HFFc6 (cell line): ENCODE results near the gene IRF2BP1. TPM values are rescaled to one million over a fixed set of nuclear protein-coding genes. Genes with fewer than 3 reads are reported as not detected.

Experiments
- DNase-seq: peaks from one replicate; pipeline ENCODE4 v3.0.0-alpha.2; 2018
- H3K27ac Mint-ChIP-seq: 2 replicates; pipeline ENCODE4 v1.8.0; 2020; ENCODE audit warnings: mild to moderate bottlenecking, mixed read lengths
- H3K27me3 Mint-ChIP-seq: 2 replicates; pipeline ENCODE4 v1.8.0; 2021; ENCODE audit warnings: mild to moderate bottlenecking, moderate library complexity, mixed read lengths; ENCODE audit not compliant: insufficient read depth
- H3K36me3 Mint-ChIP-seq: 2 replicates; pipeline ENCODE4 v1.8.0; 2021; ENCODE audit warnings: low read depth, mixed read lengths
- H3K4me1 Mint-ChIP-seq: 2 replicates; pipeline ENCODE4 v1.8.0; 2020; ENCODE audit warnings: low read depth, mixed read lengths
- H3K4me3 Mint-ChIP-seq: 2 replicates; pipeline ENCODE4 v1.8.0; 2020; ENCODE audit warnings: mild to moderate bottlenecking, moderate library complexity, mixed read lengths
- H3K9me3 Mint-ChIP-seq: 2 replicates; pipeline ENCODE4 v1.8.0; 2020; ENCODE audit warnings: mild to moderate bottlenecking, mixed read lengths
- total RNA-seq, 6 experiments: library from RNA; stranded (reverse); fragmentation: NEBNext Ultra II Directional; extraction: Animal tissue kit (Norgen Biotek cat#: 25700); gene quantifications; 2 replicates in 1 of 6; 3 replicates in 5 of 6; pipeline ENCODE4 v1.2.3, GENCODE V29; 2021
- TF ChIP-seq, protein P1 (sequence below): fragments of 200-600 bp; sonication (generic); IDR thresholded peaks from 2 replicates; pipeline ENCODE4 v1.5.0; 2021; ENCODE audit warnings: antibody characterized with exemption, mild to moderate bottlenecking

Gene IRF2BP1
- total RNA-seq, 6 experiments from 2014 or later: 19.3 to 25.0 (median 21.8) TPM

DNA sequence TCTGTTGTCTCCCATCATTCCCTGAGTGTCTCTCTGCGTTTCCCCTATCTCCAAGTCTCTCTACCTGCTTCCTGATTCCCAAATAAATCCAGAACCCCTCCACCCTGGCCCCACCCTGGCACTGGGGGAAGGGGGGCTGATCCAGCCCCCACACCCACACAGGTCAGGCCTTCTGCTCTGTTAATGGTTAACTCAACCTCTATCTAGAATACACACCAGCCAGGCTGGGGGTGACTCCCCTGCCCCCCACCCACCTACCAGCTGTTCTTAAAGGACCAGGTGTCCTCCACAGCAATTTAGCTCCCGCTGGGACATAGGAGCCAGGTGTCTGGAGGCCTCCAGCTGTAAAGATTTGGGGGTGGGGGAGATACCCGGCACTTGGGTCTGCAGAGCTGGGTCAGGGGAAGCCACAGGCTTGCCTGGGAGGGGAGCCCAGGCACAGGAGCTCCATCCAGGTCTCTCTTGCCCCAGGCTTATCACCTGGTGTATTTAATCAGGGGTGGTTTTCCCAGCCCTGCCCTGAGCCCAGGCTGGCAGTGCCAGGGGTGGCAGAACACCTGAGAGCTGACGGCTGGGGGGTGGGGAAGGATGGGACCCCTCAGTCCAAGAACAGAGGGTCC, 3.9 kb downstream of the IRF2BP1 start:
- no peak for DNase-seq
- peaks cover 8% of the 10 kb centered on the region for H3K4me1 Mint-ChIP-seq
- H3K9me3 Mint-ChIP-seq: no peaks in the 10 kb centered on the region
- peaks cover 9% of the 10 kb centered on the region for H3K27me3 Mint-ChIP-seq
- H3K36me3 Mint-ChIP-seq: 0 out of 2 replicates have a peak, but pooled peaks cover 5% of the 10 kb centered on the region
- TF ChIP-seq, protein P1, sequence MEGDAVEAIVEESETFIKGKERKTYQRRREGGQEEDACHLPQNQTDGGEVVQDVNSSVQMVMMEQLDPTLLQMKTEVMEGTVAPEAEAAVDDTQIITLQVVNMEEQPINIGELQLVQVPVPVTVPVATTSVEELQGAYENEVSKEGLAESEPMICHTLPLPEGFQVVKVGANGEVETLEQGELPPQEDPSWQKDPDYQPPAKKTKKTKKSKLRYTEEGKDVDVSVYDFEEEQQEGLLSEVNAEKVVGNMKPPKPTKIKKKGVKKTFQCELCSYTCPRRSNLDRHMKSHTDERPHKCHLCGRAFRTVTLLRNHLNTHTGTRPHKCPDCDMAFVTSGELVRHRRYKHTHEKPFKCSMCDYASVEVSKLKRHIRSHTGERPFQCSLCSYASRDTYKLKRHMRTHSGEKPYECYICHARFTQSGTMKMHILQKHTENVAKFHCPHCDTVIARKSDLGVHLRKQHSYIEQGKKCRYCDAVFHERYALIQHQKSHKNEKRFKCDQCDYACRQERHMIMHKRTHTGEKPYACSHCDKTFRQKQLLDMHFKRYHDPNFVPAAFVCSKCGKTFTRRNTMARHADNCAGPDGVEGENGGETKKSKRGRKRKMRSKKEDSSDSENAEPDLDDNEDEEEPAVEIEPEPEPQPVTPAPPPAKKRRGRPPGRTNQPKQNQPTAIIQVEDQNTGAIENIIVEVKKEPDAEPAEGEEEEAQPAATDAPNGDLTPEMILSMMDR: no peak
- H3K4me3 Mint-ChIP-seq: no peak overlapping the region
- H3K27ac Mint-ChIP-seq: no peak overlapping the region

DNA sequence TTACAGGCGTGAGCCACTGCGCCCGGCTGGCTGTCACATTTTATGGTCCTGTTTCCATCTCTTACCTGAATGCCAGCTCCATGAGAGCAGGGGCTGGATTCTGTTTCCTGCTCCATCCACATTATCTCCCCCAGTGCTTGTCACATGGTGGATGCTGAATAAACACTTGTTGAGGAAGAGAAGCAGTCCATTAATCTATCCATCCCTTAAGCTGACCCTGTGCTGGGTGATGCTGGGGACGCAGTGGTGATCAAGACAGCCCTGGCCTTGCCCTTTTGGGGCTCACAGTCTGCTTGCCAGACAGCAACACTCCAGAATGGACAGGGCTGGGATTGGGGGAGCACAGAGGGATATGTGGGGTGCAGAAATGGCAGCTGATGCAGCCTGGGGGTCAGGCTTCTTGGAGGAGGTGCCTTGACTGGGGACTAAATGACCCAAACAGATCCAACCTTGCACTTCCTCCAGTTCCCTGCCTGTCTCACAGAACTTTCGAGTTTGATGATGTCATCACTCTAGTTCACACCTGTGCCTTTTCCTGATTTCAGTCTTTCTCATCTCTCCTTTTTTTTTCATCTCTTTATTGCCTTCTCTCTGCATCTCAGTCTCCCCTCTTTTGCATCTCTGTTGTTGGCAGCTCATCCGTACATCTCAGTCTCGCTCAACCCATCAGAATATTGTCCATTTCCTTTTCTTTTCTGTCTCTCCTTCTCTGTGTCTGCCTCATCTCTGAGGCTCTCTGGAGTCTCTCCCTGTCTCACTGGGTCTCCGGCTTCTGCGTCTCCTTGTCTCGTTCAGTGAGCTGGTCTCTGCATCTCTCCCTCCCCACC, 4.6 kb downstream of the IRF2BP1 start:
- H3K27ac Mint-ChIP-seq: no peak overlapping the region
- TF ChIP-seq, protein P1: no peak
- no peaks in the 10 kb centered on the region for H3K9me3 Mint-ChIP-seq
- H3K36me3 Mint-ChIP-seq: 0 out of 2 replicates have a peak, but pooled peaks cover 5% of the 10 kb centered on the region
- no peak overlapping the region for H3K4me3 Mint-ChIP-seq
- peaks cover 7% of the 10 kb centered on the region for H3K4me1 Mint-ChIP-seq
- no peak for DNase-seq
- H3K27me3 Mint-ChIP-seq: peaks cover 10% of the 10 kb centered on the region

DNA sequence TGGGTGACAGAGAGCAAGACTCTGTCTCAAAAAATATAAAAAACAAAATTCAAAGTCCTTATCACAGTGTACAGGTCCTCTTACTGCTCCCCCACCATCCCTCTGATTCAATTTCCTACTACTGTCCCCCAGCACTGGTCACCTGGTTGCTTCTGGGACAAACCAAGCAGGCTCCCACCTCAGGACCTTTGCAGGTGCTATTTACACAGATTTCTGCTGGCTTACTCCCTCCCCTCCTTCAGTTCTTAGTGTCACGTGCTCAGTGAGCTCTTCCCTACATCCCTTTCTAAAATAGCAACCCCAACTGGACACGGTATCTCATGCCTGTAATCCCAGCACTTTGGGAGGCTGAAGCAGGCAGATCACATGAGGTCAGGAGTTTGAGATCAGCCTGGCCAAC, 6.0 kb downstream of the IRF2BP1 start:
- Mint-ChIP-seq H3K27me3 (peaks cover 16% of the 10 kb centered on the region), H3K36me3 (0 out of 2 replicates have a peak, but pooled peaks cover 5% of the 10 kb centered on the region)
- no peak for DNase-seq

DNA sequence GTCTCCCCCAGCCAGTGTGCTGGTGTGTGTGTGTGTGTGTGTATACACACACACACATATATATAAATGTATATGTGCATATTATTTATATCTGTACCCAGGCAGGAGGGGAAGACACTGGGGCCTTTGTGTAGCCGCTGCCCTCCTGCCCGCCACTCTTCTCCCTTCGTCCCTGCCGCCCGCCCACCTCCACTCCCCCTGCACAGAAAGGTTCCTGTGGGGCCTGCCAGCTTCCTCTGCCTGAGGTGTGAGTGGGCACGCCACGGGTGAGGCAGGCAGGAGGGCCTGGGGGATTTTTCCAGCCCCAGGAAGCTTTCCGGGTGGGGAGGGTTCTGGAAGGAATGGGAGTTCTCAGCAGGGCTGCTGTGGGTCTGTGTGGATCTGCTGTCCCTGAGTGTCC, 6.9 kb downstream of the IRF2BP1 start:
- no peaks in the 10 kb centered on the region for H3K9me3 Mint-ChIP-seq
- H3K4me1 Mint-ChIP-seq: peaks cover 7% of the 10 kb centered on the region
- H3K36me3 Mint-ChIP-seq: 0 out of 2 replicates have a peak, but pooled peaks cover 5% of the 10 kb centered on the region
- DNase-seq: no peak
- H3K27me3 Mint-ChIP-seq: peaks cover 20% of the 10 kb centered on the region
- H3K27ac Mint-ChIP-seq: no peak overlapping the region
- TF ChIP-seq, protein P1: no peak
- H3K4me3 Mint-ChIP-seq: no peak overlapping the region

More for the DNA sequence above, 6.0 kb downstream of the IRF2BP1 start:
- Mint-ChIP-seq H3K9me3 (no peaks in the 10 kb centered on the region), H3K4me1 (peaks cover 7% of the 10 kb centered on the region), H3K4me3 (no peak overlapping the region), H3K27ac (no peak overlapping the region)
- TF ChIP-seq, protein P1: no peak

DNA sequence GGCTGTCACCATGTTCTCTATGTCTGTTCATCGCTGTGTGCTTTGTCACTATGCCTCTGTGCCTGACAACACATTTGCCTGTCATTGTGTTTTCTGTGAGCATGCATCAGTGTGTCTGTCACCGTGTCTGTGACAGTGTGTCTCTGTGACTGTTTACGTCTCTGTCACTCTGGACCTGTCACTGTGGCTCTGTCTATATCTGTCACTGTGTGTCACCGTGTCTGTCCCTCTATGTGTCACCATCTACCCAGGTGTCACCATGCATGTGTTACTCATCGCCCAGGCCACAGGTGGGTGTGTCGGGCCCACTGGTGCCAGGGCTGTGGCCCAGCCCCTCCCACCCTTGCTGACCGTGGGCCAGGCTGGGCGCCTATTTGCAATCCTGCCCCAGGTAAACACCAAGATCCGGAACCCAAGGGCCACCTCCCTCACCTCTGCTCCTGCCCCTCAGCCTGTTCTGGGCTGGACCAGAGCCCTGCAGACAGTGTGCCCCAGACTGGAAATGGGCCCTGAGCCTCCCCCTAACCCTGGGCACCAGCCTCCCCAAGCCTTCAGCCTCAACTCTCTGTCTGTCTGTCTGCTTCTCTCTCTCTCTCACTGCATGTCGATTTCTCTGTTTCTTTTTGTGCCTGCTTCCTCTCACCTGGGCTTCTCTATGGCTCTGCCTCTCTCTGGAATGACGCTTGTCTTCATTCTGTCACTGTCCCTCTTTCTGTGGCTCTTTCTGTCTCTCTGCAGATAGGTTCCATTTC, 7.7 kb downstream of the IRF2BP1 start:
- H3K27me3 Mint-ChIP-seq: peaks cover 23% of the 10 kb centered on the region
- no peak overlapping the region for H3K27ac Mint-ChIP-seq
- no peaks in the 10 kb centered on the region for H3K9me3 Mint-ChIP-seq
- TF ChIP-seq, protein P1: no peak
- H3K4me3 Mint-ChIP-seq: no peak overlapping the region
- 0 out of 2 replicates have a peak, but pooled peaks cover 1% of the 10 kb centered on the region for H3K36me3 Mint-ChIP-seq
- peaks cover 2% of the 10 kb centered on the region for H3K4me1 Mint-ChIP-seq
- DNase-seq: no peak
